ENCODE data around the gene CHRNA7.
"Not testable (repeated sequence)": the region's sequence is repeated elsewhere in the genome, so short reads cannot be mapped to it uniquely, and the experiment has no call there.

Gene CHRNA7

DNA sequence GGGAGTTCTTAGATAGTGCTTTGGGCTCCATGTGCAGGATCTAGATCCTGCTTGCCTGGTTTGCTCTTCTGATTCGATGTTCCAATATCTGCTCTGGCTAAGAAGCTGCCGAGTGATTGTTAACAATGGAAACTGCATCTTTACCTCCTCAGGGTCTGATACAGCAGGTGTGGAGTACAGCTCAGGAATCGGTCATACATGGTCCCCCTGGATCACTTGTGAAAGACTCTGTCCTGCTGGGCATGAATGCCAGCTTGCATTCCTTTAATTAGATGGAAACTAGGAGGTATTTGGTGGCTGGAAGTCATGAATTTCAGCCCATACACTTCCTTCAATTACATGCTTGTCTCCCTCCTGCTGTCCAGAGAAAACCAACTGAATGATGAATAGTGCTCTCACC, 95.3 kb downstream of the CHRNA7 start:
- H3K9me3 ChIP-seq (ENCODE audit: control insufficient read depth, low read length): no peaks in the 10 kb centered on the region
- no peaks in the 10 kb centered on the region for H3K4me1 ChIP-seq (ENCODE audit: control insufficient read depth, insufficient read depth, low read length)
- no peak overlapping the region for H3K9ac ChIP-seq (ENCODE audit: low read length)
- H3K36me3 ChIP-seq (ENCODE audit: control insufficient read depth, insufficient read depth, low read length): no peaks in the 10 kb centered on the region
- H3K27me3 ChIP-seq (ENCODE audit: control insufficient read depth, insufficient read depth, low read length): no peaks in the 10 kb centered on the region
- no peak overlapping the region for H3K4me3 ChIP-seq (ENCODE audit: low read length)

DNA sequence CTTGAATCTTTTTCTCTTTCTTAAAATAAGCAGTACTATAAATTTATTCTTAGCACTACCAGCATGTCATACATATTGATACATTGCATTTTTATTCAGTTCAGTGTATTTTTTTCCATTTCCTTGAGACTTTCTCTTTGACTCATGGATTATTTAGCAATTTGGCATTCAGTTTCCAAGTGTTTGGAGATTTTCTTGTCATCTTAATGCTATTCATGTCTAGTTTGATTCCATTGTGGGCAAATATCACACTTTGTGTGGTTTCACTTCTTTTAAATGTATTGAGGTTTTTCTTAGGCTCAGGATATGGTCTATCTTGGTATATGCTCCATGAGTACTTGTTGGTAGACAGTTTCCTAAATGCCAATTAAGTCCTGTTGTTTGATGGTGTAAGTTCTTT, 99.5 kb downstream of the CHRNA7 start:
- H3K4me1 ChIP-seq (ENCODE audit: control insufficient read depth, insufficient read depth, low read length): no peaks in the 10 kb centered on the region
- H3K9ac ChIP-seq (ENCODE audit: low read length): no peak overlapping the region
- no peaks in the 10 kb centered on the region for H3K36me3 ChIP-seq (ENCODE audit: control insufficient read depth, insufficient read depth, low read length)

DNA sequence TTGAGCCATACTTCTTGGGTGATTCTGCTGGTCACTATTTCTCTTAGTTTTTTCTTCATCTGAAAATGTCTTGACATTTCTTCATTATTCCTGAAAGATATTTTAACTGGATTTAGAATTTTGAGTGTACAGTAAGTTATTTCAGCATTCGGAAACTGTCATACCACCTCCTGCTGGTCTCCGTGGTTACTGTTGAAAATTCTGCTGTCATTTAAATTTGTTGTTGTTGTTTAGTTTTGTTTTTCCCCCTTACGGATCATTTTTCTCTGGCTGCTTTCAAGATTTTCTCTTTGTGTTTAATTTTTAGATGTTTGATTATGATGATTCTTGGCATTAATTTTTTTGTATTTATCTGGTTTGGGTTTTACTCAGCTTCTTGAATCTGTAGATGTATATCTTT, 100.5 kb downstream of the CHRNA7 start:
- H3K9ac ChIP-seq (ENCODE audit: low read length): no peak overlapping the region
- no peaks in the 10 kb centered on the region for H3K4me1 ChIP-seq (ENCODE audit: control insufficient read depth, insufficient read depth, low read length)
- H3K27me3 ChIP-seq (ENCODE audit: control insufficient read depth, insufficient read depth, low read length): no peaks in the 10 kb centered on the region
- H3K9me3 ChIP-seq (ENCODE audit: control insufficient read depth, low read length): no peaks in the 10 kb centered on the region
- no peak overlapping the region for H3K4me3 ChIP-seq (ENCODE audit: low read length)
- no peaks in the 10 kb centered on the region for H3K36me3 ChIP-seq (ENCODE audit: control insufficient read depth, insufficient read depth, low read length)

More for the DNA sequence above, 99.5 kb downstream of the CHRNA7 start:
- no peaks in the 10 kb centered on the region for H3K9me3 ChIP-seq (ENCODE audit: control insufficient read depth, low read length)
- H3K4me3 ChIP-seq (ENCODE audit: low read length): no peak overlapping the region
- H3K27me3 ChIP-seq (ENCODE audit: control insufficient read depth, insufficient read depth, low read length): no peaks in the 10 kb centered on the region

DNA sequence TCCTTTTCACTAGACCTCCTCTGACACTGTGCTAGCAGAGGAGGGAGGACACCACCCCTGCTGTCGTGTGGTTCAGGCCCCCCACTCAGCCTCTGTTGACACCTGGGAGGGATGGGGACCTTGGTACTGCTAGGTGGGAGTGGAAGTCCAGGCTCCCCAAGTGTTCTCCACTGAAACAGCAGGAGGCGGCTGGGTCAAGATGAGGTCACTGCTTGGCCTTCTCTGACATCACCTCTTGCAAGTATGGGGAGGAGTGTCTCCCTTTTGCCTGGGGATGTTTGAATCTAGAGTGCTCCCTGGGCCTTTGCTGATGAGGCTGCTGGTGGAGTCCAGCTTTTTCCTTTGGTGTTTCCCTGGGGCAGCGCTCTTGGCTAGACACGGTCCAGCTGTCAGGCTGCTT, 101.5 kb downstream of the CHRNA7 start:
- Histone ChIP-seq H3K27me3 (ENCODE audit: control insufficient read depth, insufficient read depth, low read length) (no peaks in the 10 kb centered on the region), H3K9me3 (ENCODE audit: control insufficient read depth, low read length) (no peaks in the 10 kb centered on the region), H3K9ac (ENCODE audit: low read length) (no peak overlapping the region), H3K4me3 (ENCODE audit: low read length) (no peak overlapping the region), H3K4me1 (ENCODE audit: control insufficient read depth, insufficient read depth, low read length) (no peaks in the 10 kb centered on the region), H3K36me3 (ENCODE audit: control insufficient read depth, insufficient read depth, low read length) (no peaks in the 10 kb centered on the region)

DNA sequence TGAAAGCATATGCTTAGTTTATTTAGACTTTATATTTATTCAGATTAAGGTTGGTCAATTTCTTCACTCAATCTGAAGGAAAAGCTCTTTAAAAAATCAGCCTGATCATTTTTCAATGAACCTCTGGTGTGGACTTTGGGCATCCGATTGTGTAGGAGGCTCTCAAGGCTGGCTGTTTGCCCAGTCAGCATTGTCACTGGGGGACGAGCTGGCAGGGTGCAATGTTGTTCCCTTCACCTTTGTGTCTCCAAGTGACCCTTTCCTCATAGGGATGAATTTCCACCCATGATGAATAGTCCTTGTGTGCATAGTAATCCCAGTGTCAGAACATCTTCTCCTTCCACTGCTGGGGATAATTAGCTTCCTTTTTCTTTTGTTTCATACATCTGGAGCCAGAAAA, 102.5 kb downstream of the CHRNA7 start:
- Histone ChIP-seq H3K27me3 (ENCODE audit: control insufficient read depth, insufficient read depth, low read length) (no peaks in the 10 kb centered on the region), H3K9me3 (ENCODE audit: control insufficient read depth, low read length) (no peaks in the 10 kb centered on the region), H3K4me1 (ENCODE audit: control insufficient read depth, insufficient read depth, low read length) (no peaks in the 10 kb centered on the region), H3K4me3 (ENCODE audit: low read length) (no peak overlapping the region), H3K36me3 (ENCODE audit: control insufficient read depth, insufficient read depth, low read length) (no peaks in the 10 kb centered on the region), H3K9ac (ENCODE audit: low read length) (no peak overlapping the region)

DNA sequence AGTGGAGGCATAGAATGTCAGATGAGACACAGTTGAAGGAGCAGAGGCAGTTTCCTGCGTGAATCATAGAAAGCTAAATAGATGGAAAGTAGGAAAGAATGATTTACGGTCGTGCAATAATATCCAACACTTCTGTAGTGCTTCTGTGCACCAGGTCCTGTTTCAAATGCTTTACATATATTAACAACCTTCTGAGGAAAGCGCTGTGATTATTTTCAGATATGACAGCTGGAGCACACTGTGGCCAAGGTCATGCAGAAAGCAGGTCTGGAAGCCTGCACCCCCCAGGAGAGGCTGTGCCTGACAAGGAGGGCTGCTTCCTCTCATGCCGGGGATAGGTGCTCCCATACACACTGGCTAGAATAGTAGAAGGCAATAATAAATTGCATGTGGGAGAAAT, 104.5 kb downstream of the CHRNA7 start:
- Histone ChIP-seq H3K9me3 (ENCODE audit: control insufficient read depth, low read length) (no peaks in the 10 kb centered on the region), H3K4me3 (ENCODE audit: low read length) (no peak overlapping the region), H3K4me1 (ENCODE audit: control insufficient read depth, insufficient read depth, low read length) (no peaks in the 10 kb centered on the region), H3K27me3 (ENCODE audit: control insufficient read depth, insufficient read depth, low read length) (no peaks in the 10 kb centered on the region), H3K9ac (ENCODE audit: low read length) (no peak overlapping the region), H3K36me3 (ENCODE audit: control insufficient read depth, insufficient read depth, low read length) (no peaks in the 10 kb centered on the region)

DNA sequence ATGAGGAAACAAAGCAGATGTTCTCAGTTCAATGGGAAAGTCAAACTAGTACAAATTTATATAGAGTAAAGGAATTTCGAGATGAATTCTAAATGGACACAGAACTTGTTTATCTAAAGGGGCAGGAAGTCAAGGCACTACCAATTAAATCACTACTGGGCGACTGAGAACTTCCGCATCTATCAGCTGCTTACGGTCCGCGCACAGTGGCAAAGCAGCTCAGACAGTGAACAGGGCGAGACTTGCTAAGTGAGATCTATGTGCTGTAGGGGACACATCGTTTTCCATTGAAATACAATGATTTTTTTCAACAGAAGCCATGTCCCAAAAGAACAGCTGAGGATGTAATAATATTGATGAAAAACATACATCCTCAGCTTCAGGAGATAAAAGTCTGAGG, 105.0 kb downstream of the CHRNA7 start:
- Histone ChIP-seq H3K4me3 (ENCODE audit: low read length) (no peak overlapping the region), H3K9me3 (ENCODE audit: control insufficient read depth, low read length) (no peaks in the 10 kb centered on the region), H3K9ac (ENCODE audit: low read length) (no peak overlapping the region), H3K36me3 (ENCODE audit: control insufficient read depth, insufficient read depth, low read length) (no peaks in the 10 kb centered on the region), H3K4me1 (ENCODE audit: control insufficient read depth, insufficient read depth, low read length) (no peaks in the 10 kb centered on the region), H3K27me3 (ENCODE audit: control insufficient read depth, insufficient read depth, low read length) (no peaks in the 10 kb centered on the region)

DNA sequence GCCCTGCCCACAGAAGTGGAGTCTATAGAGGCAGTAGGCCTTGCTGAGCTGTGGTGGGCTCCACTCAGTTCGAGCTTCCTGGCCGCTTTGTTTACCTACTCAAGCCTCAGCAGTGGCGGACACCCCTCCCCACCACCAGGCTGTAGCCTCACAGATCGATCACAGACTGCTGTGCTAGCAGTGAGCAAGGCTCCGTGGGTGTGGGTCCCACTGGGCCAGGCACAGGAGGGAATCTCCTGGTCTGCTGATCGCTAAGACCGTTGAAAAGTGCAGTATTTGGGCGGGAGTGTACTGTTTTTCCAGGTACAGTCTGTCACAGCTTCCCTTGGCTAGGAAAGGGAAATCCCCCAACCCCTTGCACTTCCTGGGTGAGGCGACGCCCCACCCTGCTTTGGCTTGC, 115.2 kb downstream of the CHRNA7 start:
- not testable (repeated sequence) for H3K4me3 ChIP-seq (ENCODE audit: low read length)

DNA sequence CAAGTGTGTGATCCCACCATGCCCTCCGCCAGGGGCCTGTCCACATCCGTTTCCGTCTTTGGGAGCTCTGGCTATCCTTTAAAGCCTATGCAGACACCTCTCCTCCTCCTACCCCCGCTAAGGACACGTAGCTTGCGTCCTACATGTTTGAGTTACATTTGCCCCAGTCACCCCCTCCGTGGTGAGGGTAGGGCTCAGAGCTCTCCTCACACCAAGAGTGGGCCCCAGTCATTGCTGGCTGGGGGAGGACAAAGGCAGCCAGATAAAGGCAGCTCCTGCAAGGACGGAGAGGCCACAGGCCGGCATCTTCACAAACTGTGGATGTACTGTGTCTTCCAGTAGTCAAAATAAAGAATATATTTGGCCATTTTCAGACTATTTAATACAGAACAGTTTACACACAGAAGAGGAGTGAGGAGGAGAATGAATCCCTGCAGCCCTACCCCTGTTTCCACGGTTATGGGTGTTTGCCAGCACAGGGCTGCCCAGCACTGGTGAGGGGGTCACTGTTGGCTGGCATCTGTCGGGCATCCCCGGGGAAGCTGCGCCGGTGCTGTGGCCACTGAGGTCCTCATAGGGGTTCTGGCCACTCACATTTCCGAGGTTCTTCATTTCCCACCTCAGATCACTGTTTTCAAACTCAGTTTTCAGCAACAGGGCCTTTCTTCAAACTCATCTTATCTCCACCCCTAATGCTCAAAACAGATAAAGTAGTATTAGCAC, 118.7 kb downstream of the CHRNA7 start:
- no peak overlapping the region for H3K9ac ChIP-seq (ENCODE audit: low read length)
- no peaks in the 10 kb centered on the region for H3K4me1 ChIP-seq (ENCODE audit: control insufficient read depth, insufficient read depth, low read length)
- H3K4me3 ChIP-seq (ENCODE audit: low read length): no peak overlapping the region
- no peaks in the 10 kb centered on the region for H3K9me3 ChIP-seq (ENCODE audit: control insufficient read depth, low read length)
- no peaks in the 10 kb centered on the region for H3K27me3 ChIP-seq (ENCODE audit: control insufficient read depth, insufficient read depth, low read length)
- no peaks in the 10 kb centered on the region for H3K36me3 ChIP-seq (ENCODE audit: control insufficient read depth, insufficient read depth, low read length)

More for the DNA sequence above, 115.2 kb downstream of the CHRNA7 start:
- H3K9ac ChIP-seq (ENCODE audit: low read length); H3K4me1 ChIP-seq (ENCODE audit: control insufficient read depth, insufficient read depth, low read length); H3K27me3 ChIP-seq (ENCODE audit: control insufficient read depth, insufficient read depth, low read length); H3K36me3 ChIP-seq (ENCODE audit: control insufficient read depth, insufficient read depth, low read length); H3K9me3 ChIP-seq (ENCODE audit: control insufficient read depth, low read length): not testable (repeated sequence)

DNA sequence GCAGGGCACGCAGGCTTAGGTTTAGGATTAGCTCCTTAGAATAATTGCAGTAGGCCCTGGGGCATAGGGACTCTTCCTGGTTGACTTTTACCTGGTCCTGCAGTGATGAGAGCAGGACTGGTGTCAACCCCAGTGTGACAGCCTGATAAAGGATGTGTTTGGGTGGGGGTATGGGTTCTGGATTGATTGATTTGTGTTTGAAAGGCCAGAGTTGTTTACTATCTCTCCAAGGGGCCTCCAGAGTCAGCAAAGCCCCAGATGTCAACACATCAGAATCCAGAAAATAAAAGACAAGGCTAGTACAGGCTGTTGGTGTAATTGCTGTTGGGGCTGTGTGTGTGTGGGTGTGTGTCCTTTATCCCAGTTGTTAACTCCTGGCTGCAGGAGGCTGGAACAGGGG, 122.3 kb downstream of the CHRNA7 start:
- no peaks in the 10 kb centered on the region for H3K27me3 ChIP-seq (ENCODE audit: control insufficient read depth, insufficient read depth, low read length)
- no peaks in the 10 kb centered on the region for H3K4me1 ChIP-seq (ENCODE audit: control insufficient read depth, insufficient read depth, low read length)
- no peak overlapping the region for H3K4me3 ChIP-seq (ENCODE audit: low read length)
- H3K36me3 ChIP-seq (ENCODE audit: control insufficient read depth, insufficient read depth, low read length): no peaks in the 10 kb centered on the region
- H3K9ac ChIP-seq (ENCODE audit: low read length): no peak overlapping the region
- H3K9me3 ChIP-seq (ENCODE audit: control insufficient read depth, low read length): no peaks in the 10 kb centered on the region

DNA sequence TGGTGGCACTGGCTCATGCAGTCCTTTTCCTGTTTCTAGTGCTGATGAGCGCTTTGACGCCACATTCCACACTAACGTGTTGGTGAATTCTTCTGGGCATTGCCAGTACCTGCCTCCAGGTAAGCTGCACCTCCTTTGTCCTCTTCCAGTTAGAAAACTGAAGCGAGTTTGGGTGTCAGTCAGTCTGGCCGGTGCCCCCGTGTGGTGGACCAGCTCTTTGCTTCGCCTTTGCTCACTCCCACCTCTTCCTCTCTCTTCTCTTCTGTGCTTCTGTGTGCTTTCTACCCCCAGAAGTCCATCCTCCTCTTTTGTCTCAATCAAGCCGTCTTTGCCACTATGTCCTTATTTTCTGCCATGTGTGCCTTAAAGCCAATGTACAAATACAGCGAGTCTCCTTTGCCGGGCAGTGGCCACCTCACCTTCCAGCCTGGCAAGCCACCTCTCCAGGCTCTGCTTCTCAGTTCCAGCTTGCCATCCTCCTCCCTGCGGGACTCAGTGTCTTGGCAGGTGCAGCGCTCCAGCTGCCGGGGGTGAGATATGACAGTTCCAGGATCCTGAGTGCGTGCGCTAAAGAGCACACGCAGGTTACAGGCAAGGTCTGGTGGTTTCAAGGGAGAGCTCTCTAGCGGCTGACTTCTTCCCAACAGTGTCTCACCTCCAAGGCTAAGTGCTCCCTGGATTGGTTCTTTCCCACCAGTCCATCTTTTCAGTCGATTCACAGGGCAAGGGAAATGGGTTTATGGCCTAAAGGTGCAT, 123.7 kb downstream of the CHRNA7 start:
- H3K4me3 ChIP-seq (ENCODE audit: low read length); H3K9me3 ChIP-seq (ENCODE audit: control insufficient read depth, low read length); H3K36me3 ChIP-seq (ENCODE audit: control insufficient read depth, insufficient read depth, low read length); H3K9ac ChIP-seq (ENCODE audit: low read length); H3K27me3 ChIP-seq (ENCODE audit: control insufficient read depth, insufficient read depth, low read length); H3K4me1 ChIP-seq (ENCODE audit: control insufficient read depth, insufficient read depth, low read length): not testable (repeated sequence)

DNA sequence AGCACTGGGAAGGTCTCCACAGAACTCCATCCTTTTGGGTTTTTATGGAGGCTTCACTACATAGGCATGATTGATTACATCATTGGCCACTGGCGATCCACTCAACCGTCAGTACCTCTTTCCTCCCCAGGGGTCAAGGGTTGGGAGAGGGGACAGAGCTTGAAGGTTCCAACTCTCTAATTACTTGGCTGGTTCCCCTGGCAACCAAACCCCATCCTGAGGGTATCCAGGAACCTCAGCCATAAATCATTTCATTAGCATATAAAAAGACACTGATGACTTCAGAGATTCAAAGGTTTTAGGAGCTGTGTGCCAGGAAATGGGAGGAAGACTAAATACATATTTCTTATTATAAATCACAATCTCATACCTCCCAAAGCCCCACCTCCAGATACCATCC, 131.8 kb downstream of the CHRNA7 start:
- H3K4me3 ChIP-seq (ENCODE audit: low read length); H3K9ac ChIP-seq (ENCODE audit: low read length); H3K9me3 ChIP-seq (ENCODE audit: control insufficient read depth, low read length); H3K4me1 ChIP-seq (ENCODE audit: control insufficient read depth, insufficient read depth, low read length); H3K27me3 ChIP-seq (ENCODE audit: control insufficient read depth, insufficient read depth, low read length); H3K36me3 ChIP-seq (ENCODE audit: control insufficient read depth, insufficient read depth, low read length): not testable (repeated sequence)

Data from mucosa of stomach (tissue), 1 donor.